Cardiac muscle cell (in vitro differentiated cells and primary cell): ENCODE results near the gene VPS13A. TPM values are rescaled to one million over a fixed set of nuclear protein-coding genes. Genes with fewer than 3 reads are reported as not detected.

Source experiments
- DNase-seq, 2 donors: peaks; one replicate each; pipeline versions ENCODE4 v3.0.0 to v3.0.0-alpha.2; 2010 to 2017; ENCODE audit warnings: low read depth in 1 of 2, low spot score in 1 of 2
- H3K27ac ChIP-seq: fragments of 200-600 bp; sonication (generic); 2 replicates; pipeline ENCODE4 v1.5.1; 2016
- H3K27me3 ChIP-seq: fragments of 200-600 bp; sonication (generic); 2 replicates; pipeline ENCODE4 v1.6.0; 2016; ENCODE audit warnings: control low read depth
- H3K36me3 ChIP-seq: fragments of 200-600 bp; sonication (generic); 2 replicates; pipeline ENCODE4 v1.5.1; 2016; ENCODE audit warnings: control low read depth
- H3K4me1 ChIP-seq: fragments of 200-600 bp; sonication (generic); 2 replicates; pipeline ENCODE4 v1.8.1; 2017; ENCODE audit warnings: low read depth, mild to moderate bottlenecking, mixed run types
- H3K4me3 ChIP-seq: fragments of 200-600 bp; sonication (generic); 2 replicates; pipeline ENCODE4 v1.5.1; 2016; ENCODE audit warnings: mild to moderate bottlenecking
- H3K9me3 ChIP-seq: fragments of 200-600 bp; sonication (generic); 2 replicates; pipeline ENCODE4 v1.5.1; 2017; ENCODE audit warnings: low read depth, mild to moderate bottlenecking, control low read depth
- CTCF ChIP-seq: IDR thresholded peaks from 2 replicates; pipeline ENCODE4 v1.5.1; 2012; ENCODE audit warnings: low read depth, mild to moderate bottlenecking, low read length
- polyA plus RNA-seq: library from polyadenylated mRNA; unstranded; fragments of >200 nt; fragmentation: Nextera tagmentation; extraction: Ambion mirVana; gene quantifications from 2 replicates; pipeline ENCODE4 v1.2.1, GENCODE V29; 2016
- total RNA-seq: library from RNA; depleted of rRNA; stranded (reverse); fragments of >200 nt; gene quantifications from 2 replicates; pipeline ENCODE4 v1.2.3, GENCODE V29; 2016

VPS13A gene
- total RNA-seq (12.7 and 32.3 TPM in 2 replicates), polyA plus RNA-seq (10.7 and 16.5 TPM in 2 replicates)

GRCh38 chr9:77177143-77177893, at the start of gene VPS13A:
TSS of gene VPS13A (plus strand) at chr9:77177534. CDS start at chr9:77177705, 171 bp downstream.
- no peaks in the 10 kb centered on the region for H3K36me3 ChIP-seq
- DNase-seq, result peak; percentile 95 to 99
- H3K4me3 ChIP-seq, result peak within 1 kb of the TSS; percentile 59
- no peaks in the 10 kb centered on the region for H3K9me3 ChIP-seq
- H3K27ac ChIP-seq, result peak within 1 kb of the TSS; percentile 84
- peaks cover 16% of the 10 kb centered on the region for H3K4me1 ChIP-seq
- TF ChIP-seq CTCF, result peak; percentile 29
- no peaks in the 10 kb centered on the region for H3K27me3 ChIP-seq

GRCh38 chr9:77128125-77128789, 49.1 kb upstream of the VPS13A start:
- no peaks in the 10 kb centered on the region for H3K36me3 ChIP-seq
- no peak for DNase-seq
- H3K9me3 ChIP-seq, result no peaks in the 10 kb centered on the region
- no peaks in the 10 kb centered on the region for H3K4me1 ChIP-seq
- no peak overlapping the region for H3K4me3 ChIP-seq
- no peaks in the 10 kb centered on the region for H3K27me3 ChIP-seq
- no peak for TF ChIP-seq CTCF
- no peak overlapping the region for H3K27ac ChIP-seq

GRCh38 chr9:77131399-77131798, 45.9 kb upstream of the VPS13A start:
- no peaks in the 10 kb centered on the region for H3K9me3 ChIP-seq
- H3K27ac ChIP-seq, result no peak overlapping the region
- no peak for TF ChIP-seq CTCF
- H3K27me3 ChIP-seq, result no peaks in the 10 kb centered on the region
- no peak for DNase-seq
- H3K36me3 ChIP-seq, result no peaks in the 10 kb centered on the region
- H3K4me3 ChIP-seq, result no peak overlapping the region
- no peaks in the 10 kb centered on the region for H3K4me1 ChIP-seq

GRCh38 chr9:77133011-77133410, 44.3 kb upstream of the VPS13A start:
- Histone ChIP-seq H3K27me3 (no peaks in the 10 kb centered on the region), H3K9me3 (no peaks in the 10 kb centered on the region), H3K4me1 (no peaks in the 10 kb centered on the region), H3K4me3 (no peak overlapping the region), H3K27ac (no peak overlapping the region), H3K36me3 (no peaks in the 10 kb centered on the region)
- no peak for TF ChIP-seq CTCF
- no peak for DNase-seq

- TF ChIP-seq CTCF, result no peak
- H3K27me3 ChIP-seq, result no peaks in the 10 kb centered on the region
- no peaks in the 10 kb centered on the region for H3K4me1 ChIP-seq
- no peak for DNase-seq
- no peak overlapping the region for H3K4me3 ChIP-seq
- H3K9me3 ChIP-seq, result no peaks in the 10 kb centered on the region
- H3K27ac ChIP-seq, result no peak overlapping the region
- H3K36me3 ChIP-seq, result no peaks in the 10 kb centered on the region
These were observed 35.0 kb upstream of the VPS13A start for GRCh38 chr9:77142366-77142765.
